ENCODE data around the gene DIAPH3.
A peak's percentile ranks its signal among the peaks of the same experiment; 100 is the strongest.

DIAPH3 gene

DNA sequence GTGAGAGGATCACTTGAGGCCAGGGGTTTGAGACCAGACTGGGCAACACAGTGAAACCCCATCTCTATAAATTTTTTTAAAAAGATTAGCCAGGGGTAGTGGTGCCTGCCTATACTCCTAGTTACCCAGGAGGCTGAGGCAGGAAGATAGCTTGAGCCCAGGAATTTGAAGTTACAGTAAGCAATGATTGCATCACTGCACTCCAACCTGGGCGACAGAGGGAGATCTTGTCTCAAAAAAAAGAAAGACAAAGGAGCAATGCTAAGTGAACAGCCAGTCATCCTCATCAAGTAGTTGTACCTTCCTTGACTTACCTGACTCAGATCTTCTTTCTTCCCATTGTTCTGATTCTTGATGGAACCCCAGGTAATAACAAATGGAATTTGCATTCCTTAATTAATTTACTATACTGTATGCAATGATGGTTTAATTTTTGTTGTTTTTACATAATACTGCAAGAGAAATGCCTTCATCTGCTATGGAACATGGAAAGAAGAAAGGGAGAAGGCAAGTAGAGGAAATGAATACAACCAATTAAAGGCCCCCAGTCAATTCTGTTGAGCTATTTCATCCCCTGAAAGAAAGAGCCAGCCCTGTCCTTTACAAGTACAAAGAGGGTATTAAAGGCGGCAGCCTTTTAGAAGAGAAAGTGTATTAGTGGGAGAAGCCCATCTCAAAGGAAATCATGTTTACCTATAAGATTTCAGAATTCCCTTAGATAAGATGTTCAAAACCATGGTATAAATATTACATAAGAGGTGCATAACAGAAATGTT lies 316.7 kb downstream of the DIAPH3 start:
- DNase-seq = no peak

DNA sequence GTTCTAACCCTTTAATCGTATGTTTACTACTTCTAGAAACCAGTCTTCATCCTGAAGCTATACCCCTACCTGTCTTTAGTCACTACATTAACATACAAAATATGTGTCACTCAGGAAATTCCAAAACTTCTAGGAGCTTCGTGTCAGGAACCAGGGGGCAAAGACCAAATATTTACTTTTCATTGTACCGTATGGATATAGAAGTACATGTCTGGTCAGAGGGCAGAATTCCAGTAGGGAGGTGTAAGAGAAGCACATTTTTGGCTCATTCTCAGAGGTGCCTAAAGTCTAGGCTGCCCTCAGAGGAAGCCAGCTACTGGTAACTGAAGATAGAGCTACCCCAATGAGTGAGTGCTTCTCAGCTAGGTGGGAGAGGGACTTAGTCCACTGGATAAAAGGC lies 320.7 kb downstream of the DIAPH3 start:
- no peak for DNase-seq

DNA sequence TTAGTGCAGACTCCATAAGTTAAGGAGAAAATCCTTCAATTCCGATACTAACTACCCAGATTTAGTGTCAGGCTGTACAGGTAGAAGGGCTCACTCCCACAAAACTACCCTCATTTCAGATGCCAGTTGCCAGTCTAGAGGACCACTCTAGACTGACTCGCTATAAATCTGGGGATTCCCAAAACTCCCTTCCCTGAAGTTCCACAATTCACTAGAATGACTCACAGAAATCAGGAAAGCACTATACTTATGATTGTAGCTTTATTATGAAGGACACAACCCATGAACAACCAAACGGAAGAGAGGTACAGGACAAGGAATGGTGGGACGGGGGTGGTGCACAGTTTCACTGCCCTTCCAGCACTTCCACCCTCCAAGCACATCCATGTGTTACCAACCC lies 321.2 kb downstream of the DIAPH3 start:
- DNase-seq = no peak

DNA sequence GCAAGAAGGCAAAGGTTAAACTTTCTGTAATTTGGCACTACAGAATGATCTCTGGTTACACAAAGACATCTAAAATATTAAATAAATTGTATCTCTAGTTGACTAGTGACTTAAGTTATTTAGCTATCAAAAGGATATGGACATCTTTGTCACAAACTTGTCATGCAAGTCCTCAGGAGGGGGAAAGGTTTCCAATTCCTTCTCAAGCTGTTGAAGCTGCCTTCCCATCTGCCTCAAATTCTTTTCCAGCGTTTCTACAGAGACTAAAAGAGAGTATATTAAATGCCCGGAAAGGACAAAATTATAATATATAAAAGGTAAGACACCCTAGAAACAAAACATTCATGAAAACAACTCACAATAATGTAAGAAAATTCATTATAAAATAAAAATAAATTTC lies 324.5 kb downstream of the DIAPH3 start:
- DNase-seq = no peak

DNA sequence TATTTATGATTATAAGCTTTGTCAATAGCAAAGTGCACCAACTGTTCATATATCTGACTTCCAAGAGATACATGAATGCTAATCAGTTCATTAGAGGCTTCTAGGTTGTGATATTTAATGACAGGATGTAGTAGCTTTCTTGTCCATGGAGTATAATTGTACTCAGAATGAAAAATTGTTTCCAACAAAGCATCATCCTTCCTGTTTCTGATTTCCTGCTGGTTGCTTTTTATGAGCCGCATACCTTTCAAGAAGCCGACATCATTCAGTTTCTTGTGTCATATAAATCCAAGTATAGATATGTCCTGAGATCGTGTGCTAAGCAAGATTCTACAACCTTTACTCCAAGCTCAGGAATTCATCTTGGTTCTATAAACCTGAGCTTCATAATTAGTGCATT lies 326.6 kb downstream of the DIAPH3 start:
- peak; percentile 7 for DNase-seq

DNA sequence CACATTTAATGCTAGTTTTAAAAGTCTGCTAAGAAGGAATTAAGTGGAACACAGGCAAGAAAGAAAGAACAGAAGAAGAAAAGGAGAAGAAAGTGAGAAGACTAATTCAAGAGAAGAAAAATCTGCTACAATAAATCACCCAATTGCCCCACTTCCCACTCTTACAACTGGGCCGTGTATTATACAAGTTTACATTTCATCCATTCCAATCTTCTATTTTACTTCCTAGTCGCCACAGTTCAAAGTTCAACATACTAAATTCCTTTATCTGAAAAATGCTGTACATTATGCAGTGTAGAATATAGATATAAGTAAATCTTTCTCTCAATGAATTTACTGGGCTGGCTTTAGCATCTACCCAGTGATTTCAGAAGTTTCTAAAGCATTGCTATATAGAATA lies 328.2 kb downstream of the DIAPH3 start:
- DNase-seq = no peak

DNA sequence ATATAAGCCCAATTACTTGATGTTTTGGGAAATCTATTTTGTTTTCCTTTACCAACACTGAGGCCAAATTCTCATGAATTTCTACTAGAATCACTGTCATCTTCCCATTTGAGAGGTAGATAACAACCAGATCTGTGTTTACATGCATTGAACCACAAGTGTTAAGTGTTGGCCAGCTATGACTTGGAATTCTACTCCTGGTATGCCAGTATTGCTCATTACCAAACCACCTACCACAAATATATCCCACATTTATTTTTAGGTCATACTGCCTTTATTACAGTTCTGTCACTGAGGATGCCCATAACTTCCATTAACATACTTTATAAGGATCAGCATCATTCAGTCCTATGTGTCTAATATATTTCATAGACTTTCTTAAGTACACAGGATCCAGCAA lies 328.9 kb downstream of the DIAPH3 start:
- peak; percentile 71 for DNase-seq

DNA sequence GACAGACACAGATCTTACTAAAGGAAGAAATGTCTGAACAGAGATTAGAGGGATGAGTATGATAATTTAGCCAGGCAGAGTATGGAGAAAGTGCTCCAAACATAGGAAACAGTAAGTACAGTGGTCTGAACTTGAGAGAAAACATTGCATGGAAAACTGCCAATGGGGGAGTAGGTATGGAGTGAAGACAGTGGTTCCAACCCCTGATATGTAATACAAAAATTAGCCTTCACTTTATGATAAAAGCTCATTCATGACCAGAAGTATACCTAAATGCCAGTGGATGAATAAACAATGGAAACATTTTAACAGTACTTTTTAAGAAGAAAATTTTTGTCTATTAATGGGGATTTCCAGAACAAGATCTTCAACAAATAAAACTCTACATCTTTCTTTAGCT lies 334.0 kb downstream of the DIAPH3 start:
- DNase-seq = no peak

DNA sequence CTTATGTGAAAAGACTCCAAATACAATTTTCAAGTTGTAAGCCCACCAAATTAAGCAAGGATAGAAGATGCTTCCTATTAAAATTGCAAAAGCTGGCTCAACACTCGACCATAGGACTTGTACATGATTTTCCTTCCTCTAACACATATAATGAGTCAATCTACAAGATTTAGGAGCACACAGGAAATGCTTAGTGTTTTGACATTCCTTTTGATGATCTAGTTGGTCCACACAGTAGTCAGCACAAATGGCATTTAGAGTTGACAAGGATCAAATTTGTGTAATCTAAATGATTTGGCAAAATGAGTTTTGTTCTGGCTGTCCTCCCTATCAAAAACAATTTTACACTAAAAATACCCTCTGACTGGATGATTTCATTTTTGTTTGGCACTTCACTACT lies 340.2 kb downstream of the DIAPH3 start:
- DNase-seq = peak; percentile 74

DNA sequence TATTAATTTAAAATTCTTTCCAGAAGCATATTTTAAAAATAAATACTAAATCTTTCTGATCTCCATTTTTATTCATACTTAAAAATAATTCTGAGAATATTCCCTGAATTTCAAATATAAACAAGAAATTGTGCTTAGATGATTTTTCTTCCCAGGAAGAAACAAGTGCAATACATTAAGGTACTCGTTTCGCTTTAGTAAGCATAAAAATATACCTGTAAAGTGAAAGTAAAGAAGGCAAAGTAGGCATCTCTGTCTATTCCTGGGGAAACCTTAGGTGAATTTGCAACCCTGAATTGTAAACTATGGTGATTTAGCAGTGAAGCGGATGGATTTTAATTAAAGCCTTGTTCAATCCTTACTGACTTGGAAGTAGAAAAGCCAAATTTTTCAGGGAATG lies 354.2 kb downstream of the DIAPH3 start:
- DNase-seq = no peak

DNA sequence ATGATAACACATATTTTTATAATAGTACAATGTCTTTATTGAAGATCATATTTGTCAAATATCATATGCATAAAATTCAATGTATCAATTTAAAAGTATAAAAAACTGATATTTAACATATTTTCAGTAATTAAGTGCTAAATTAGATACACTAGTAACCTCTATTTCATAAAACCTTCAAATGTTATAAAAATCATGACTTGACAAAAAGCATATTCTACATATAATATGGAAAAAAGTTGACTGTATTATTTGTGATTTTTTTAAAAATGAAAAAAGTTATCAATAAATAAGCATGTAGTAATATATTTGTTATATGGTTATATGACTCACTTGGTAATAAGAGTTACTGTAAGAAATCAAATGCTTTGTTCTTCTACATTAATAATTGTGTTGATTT lies 356.9 kb downstream of the DIAPH3 start:
- no peak for DNase-seq

DNA sequence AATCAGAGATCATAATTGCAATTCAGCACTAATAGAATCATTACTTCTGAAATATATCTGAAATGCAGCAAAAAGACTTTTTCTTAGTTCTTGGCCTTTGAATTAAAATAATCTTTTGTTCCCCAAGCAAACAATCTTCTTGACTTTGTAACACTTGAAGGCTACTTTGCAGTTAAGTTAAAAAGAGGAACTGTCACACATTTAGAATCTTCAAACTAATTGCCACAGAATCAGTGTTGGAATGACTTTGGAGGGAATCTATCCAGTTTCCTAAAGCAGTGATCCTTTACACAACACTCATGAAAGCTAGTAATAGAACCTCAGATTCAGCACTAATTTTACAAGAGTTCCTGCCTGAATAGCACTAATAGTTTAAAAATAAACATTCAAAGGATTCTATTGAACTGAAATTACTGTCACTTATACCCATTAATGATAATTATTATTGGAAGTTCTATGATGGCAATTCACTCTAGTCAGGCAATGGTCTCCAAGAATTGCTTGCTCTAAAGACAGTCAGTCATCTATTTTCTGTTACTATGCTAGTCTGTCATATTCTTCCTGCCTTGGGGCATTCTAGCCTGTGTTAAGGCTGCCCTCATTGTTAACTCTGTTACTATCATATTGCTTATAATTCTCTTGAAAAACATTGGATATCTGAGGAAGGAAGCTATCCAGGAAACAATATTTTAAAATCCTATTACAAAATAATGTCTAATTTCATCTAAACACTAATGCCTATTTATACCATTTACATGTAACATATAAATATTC lies 362.4 kb downstream of the DIAPH3 start:
- DNase-seq = no peak

DNA sequence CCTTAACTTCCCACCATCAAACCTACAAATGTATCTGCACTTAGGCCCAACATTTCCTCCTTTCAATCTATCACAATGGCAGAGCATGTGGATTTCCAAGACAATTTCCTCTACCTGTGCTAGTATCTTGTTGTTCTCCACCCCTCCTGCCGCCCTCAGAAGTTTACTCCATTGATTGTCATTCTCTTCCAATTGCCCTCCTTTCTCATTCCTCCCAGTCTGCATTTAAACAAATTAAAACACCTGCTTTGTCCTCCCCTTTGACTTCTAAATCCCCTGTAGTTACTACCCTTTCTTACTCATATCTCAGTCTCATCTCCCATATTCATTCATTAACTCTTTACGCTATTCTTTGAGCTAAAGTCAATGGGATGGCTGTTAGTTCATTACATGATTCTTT lies 370.6 kb downstream of the DIAPH3 start:
- no peak for DNase-seq

DNA sequence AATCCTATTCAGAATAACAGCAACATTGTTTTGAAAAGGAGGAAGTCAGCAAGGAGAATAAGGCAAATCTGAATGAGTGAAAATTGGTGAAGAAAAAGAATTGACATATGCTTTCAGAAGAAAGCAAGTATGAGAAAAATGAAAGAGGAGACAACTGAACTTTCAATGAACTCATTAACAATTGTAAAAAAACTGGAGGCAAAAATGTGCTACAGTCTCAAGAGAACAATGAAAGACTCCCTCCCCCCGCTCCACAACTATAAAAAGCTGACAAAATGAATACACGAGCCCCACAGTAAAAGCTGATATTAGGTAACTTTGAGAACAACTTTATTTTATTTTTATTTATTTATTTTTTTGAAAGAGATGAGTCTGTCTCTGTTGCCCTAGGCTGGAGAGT lies 373.1 kb downstream of the DIAPH3 start:
- peak; percentile 60 for DNase-seq

DNA sequence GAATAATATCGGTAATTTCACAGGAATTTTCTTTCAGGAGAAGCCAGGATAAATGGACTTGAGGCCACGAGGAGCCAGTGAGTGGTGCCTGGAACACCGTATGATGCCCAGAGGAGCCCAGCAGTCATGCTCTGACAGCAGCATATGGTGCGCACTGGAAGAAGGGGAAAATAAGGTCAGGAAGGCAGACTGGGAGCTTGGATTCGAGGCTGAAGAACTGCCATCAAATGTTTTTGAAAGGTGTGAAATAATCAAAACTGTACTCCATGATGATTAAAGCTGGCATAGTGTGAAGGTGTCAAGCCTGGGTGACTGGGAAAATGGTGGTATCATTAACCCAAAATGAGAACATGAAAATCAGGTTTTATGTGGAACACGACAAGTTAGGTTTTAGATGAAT lies 374.2 kb downstream of the DIAPH3 start:
- no peak for DNase-seq

DNA sequence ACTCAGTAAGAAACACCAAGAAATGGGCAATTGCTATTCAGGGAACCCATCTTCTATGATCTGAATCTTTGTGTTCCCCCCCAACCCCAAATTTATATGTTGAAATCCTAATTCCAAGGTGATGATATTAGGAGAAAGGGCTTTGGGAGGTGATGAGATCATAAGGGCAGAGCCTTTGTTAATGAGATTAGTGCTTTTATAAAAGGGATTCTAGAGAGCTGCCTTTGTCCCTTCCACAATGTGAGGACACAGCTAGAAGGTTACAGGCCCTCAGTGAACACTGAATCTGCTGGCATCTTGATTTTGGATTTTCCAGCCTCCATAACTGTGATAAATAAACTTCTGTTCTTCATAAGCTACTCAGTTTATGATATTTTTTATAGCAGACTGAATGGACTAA lies 376.0 kb downstream of the DIAPH3 start:
- no peak for DNase-seq

DNA sequence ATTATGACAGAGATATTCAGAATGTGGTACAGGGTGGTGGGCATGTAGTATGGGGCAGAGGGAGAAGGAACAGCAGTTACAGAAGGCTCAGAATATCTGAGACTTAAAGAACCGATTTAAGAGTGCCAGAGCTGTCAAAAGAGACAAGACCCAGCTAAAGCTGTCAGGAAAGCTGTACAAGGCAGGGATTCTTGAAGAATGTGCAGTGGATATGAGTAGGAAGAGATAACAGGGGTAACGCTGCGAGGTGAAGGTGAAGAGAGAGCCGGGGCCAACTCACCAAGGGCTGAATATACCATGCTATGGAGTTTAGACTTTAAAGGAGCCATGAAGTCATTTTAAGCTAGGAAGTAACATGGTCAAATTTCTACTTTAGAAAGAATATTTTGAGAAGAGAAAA lies 381.0 kb downstream of the DIAPH3 start:
- DNase-seq = no peak

DNA sequence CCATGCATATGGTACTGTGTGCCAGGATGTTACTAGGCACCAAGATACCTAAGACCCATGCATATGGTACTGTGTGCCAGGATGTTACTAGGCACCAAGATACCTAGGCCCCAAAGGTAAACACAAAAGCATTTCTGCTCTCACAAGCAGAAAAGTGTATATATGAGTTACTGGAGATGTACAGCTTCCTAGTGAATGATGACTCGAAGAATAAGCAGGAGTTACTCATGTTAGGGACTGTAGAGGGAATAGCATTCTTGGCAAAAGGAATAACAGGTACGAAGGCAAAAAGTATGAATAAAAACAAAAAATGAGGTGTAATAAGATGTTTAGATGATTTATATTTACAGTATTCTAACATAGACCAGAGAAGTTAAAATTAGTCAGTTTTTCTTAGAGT lies 383.7 kb downstream of the DIAPH3 start:
- DNase-seq = peak; percentile 11

DNA sequence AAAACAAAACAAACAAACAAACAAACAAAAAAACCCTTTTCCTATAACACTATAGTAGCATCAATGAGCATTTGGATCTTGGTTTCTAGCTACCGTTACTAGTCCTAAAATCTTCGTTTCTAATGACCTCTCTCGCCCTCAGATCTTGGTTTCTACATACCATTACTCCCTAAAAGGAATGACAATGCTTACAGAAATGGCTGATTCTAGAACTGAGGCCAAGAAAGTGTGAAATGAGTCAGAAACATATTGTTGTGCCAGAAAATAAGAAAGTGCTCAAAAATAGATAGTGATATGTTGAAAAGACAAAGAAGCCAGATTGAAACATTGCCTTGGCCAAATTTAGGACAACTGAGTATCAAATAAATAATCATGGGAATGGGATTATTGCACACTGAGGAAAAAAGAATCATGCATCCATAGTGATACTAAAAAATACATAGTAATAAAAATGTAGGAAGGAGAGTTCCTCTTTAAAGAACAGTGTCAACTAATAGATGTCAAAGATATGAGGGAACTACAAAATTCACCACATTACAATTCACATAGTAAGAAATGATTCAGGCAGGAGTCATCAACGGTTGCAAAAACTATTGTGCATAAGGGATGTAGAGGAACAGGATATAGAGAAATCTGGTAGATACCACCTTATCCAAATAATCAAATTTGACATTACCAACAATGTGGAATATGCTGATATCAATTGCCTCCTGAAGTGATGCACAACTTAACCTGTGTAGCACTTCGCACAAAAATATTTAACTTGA lies 386.6 kb downstream of the DIAPH3 start:
- DNase-seq = peak; percentile 85

DNA sequence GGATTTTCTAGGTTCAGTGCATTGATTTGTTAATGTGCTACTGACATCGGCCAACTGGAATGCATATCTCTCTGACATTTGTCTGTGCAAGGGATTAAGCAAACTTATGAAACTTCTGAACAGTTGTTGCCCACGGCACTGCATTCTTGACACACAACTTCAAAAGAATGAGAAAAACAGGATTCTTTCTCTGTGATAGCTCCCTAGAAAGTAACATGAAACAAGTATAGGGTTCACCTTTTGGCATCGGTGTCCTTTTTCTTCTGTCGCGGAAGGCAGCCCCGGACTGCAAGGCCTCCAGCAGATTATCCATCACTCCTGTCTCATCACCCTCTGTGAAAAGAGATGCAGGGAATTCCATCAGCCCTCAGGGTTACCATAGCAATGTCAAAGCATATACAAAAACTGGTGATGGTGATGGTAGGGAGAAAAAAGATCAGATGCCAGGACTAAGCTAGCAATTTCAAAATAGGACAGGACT lies 389.2 kb downstream of the DIAPH3 start:
- peak; percentile 83 for DNase-seq

DNA sequence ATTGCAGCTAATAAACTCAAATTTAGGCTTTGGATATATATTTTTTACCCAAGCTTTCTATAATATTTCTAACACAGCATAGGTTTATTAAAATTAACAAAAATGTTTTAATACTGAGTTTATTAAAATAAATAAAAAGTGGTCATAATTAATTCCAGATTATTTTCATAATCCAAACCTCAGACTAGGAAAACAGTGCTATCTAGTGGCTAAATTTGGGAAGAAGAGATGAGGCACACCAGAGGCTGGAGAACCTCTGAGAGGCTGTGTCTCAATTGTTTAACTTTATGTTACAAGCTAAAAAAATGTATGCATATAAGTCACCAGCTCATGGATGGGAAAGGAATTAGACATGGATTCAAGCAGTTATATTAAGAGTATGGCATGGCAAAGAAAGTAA lies 392.5 kb downstream of the DIAPH3 start:
- DNase-seq = peak; percentile 44

DNA sequence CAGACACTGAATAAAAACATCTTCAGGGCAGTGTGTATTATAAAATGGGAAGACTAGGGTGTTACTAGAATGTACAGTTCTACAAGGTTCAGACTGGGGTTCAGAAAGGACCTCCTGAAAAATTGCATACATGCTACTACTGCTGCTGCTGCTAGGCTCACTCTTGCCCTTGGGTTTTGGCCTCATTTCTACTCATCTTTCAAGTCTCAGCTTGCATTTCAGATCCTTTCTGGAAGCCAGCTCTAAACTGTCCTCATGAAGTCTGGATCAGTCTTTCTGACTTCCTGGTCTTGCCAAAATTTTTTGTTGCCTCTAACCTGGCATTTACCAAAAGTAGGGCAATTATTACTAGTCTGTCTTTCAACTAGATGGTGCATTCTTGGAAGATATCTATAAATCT lies 393.3 kb downstream of the DIAPH3 start:
- no peak for DNase-seq

DNA sequence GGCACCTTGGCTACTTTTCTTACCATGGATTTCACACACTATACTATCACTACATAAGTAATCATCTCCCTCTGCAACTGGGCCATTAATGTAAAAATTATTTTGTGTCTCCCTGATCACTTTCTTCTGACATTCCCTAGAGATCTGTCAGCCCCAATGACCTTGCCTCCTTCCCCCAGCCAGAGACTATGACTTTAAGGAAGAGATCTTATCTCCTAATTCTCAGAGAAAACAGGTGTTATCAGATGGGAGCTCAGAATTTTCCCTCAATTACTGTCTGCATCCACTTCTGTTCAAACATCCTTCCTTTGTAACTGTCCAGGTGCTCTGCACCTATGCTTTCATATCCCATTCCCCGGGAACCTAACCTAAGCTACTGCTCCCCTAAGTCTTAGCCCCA lies 397.5 kb downstream of the DIAPH3 start:
- DNase-seq = no peak
